ENCODE measurements around the gene SVEP1.

DNA sequence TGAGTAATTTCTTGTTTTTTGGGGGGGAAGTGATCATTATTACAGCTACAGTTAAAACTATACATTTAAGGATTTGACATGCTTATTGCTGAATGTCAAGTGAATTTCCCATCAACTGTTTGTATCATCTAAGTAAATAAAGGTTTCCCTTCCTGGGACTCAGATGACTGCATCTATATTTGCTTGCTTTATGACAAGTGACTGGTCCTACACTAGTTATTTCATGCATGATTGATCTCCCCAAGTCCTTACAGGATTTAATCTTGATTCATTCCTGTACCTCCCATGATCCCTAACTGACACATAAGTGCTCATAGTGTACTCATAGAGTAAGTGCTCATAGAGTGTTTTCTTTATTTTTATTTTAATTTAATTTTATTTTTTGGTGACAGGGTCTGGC lies 244.7 kb downstream of the SVEP1 start:
- TF ChIP-seq POLR2A (IDR thresholded peaks at IDR 0.05; ENCODE audit: low read depth) (no peak), EP300 (IDR thresholded peaks at IDR 0.05) (no peak), POLR2AphosphoS5 (IDR thresholded peaks at IDR 0.05) (no peak)
- TF ChIP-seq, protein P1, sequence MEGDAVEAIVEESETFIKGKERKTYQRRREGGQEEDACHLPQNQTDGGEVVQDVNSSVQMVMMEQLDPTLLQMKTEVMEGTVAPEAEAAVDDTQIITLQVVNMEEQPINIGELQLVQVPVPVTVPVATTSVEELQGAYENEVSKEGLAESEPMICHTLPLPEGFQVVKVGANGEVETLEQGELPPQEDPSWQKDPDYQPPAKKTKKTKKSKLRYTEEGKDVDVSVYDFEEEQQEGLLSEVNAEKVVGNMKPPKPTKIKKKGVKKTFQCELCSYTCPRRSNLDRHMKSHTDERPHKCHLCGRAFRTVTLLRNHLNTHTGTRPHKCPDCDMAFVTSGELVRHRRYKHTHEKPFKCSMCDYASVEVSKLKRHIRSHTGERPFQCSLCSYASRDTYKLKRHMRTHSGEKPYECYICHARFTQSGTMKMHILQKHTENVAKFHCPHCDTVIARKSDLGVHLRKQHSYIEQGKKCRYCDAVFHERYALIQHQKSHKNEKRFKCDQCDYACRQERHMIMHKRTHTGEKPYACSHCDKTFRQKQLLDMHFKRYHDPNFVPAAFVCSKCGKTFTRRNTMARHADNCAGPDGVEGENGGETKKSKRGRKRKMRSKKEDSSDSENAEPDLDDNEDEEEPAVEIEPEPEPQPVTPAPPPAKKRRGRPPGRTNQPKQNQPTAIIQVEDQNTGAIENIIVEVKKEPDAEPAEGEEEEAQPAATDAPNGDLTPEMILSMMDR (IDR thresholded peaks at IDR 0.05) = no peak
